GM21423 (cell line): ENCODE results near the gene PDSS1.

Source experiments
- ATAC-seq: cut with Tn5 transposase; IDR thresholded peaks from one replicate; pipeline ENCODE4 v1.9.1; 2021; ENCODE audit warnings: mild to moderate bottlenecking, moderate library complexity; ENCODE audit not compliant: unreplicated experiment

The PDSS1 gene

GRCh38 chr10:26698909-26699308, 1.4 kb downstream of the PDSS1 start:
- ATAC-seq = no peak

GRCh38 chr10:26699631-26700030, 2.1 kb downstream of the PDSS1 start:
- ATAC-seq = no peak

DNA sequence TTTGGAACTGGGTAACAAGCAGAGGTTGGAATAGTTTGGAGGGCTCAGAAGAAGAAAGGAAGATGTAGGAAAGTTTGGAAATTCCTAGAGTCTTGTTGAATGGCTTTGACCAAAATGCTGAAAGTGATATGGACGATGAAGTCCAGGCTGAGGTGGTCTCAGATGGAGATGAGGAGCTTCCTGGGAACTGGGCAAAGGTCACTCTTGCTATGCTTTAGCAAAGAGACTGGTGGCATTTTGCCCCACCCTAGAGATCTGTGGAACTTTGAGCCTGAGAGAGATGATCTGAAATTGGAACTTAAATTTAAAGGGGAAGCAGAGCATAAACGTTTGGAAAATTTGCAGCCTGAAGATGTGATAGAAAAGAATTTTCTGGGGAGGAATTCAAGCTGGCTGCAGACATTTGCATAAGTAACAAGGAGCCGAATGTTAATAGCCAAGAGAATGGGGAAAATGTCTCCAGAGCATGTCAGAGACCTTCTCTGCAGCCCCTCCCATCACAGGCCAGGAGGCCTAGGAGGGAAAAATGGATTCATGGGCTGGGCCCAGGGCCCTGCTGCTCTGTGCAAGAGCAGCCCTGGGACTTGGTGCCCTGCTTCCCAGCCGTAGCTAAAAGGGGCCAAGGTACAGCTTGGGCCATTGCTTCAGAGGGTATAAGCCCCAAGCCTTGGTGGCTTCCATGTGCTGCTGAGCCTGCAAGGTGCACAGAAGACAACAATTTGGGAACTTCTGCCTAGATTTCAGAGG, 3.6 kb downstream of the PDSS1 start:
- ATAC-seq = no peak

GRCh38 chr10:26703096-26703495, 5.6 kb downstream of the PDSS1 start:
- no peak for ATAC-seq

GRCh38 chr10:26703974-26704373, 6.5 kb downstream of the PDSS1 start:
- ATAC-seq = no peak

DNA sequence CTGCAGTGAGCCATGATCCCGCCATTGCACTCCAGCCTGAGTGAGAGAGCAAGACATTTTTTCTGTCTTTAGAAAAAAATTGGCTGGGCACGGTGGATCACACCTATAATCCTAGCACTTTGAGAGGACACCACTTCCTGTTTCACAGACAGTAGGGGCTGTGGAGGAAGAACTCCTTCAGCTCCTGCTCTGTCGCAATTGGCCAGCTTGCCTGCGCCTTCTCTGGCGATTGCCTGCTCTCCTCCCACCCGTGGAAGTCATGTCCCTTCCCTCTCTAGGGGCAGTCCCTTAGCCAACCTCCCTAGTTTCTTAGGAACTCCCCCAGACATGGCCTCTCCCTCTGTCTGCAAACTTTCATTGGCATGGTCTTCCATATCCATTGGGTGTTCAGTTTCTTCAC, 8.7 kb downstream of the PDSS1 start:
- ATAC-seq = no peak

DNA sequence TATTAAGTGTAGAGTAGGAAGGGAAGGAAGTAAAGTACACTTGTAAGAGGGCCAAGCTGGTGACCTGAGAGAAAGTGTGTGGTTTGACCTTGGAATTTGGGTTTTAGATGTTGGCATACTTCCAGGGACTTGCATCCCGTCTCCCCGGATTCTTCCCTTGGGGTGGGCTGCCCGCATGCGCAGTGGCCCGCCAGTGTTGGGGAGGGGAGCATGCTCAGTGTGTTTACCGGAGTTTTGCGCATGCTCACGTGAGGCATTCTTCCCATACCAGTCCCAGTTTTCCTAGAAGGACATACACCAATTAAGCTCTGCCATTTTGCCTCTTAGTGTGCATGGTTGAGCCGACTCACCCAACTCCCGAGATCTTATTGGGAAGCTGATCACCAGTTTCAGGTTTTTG, 9.4 kb downstream of the PDSS1 start:
- ATAC-seq = no peak

DNA sequence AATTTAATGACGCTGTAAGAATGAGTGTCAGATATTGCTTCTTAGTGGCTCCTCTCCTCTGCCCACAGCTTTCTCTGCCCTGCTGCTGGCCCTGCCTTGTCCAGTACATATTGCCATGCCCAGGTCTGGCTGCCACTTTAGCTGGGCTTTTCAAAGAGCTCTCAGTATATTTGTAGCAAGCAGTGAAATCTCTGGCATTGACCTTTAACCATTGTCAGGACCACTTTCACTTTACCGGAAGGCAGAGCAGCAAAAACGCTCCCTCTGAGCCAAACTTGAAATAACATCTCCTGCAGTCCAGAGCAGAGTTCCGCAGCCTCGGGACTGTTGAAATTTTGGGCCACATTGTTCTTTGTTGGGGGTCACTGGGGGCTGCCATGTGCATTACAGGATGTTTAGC, 13.8 kb downstream of the PDSS1 start:
- no peak for ATAC-seq

GRCh38 chr10:26714415-26715136, 17.1 kb downstream of the PDSS1 start:
- no peak for ATAC-seq

GRCh38 chr10:26715137-26715487, 17.6 kb downstream of the PDSS1 start:
- no peak for ATAC-seq

- ATAC-seq = no peak
Observed at GRCh38 chr10:26717476-26717875, 20.0 kb downstream of the PDSS1 start.

GRCh38 chr10:26721561-26721960, 24.1 kb downstream of the PDSS1 start:
- ATAC-seq = no peak

DNA sequence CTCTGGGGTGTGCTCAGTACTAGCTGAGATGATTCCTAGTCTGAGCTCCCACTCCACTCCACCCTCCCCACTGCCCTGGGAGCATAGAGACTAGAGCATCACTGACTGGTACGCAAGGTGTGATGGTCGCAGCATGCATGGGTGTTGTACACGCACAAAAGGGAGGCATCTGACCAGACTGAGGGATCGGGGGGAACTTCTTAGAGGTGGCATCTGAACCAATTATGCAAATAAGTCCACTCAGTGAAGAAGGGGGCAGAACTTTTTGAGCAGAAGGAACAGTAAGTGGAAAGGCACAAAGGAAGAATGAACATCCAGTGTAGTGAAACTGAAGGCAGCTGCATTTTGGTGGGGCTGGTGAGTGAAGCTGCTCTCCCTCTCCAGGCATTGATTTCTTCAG, 25.5 kb downstream of the PDSS1 start:
- no peak for ATAC-seq

- no peak for ATAC-seq
Observed at GRCh38 chr10:26725837-26726727, 28.6 kb downstream of the PDSS1 start.

DNA sequence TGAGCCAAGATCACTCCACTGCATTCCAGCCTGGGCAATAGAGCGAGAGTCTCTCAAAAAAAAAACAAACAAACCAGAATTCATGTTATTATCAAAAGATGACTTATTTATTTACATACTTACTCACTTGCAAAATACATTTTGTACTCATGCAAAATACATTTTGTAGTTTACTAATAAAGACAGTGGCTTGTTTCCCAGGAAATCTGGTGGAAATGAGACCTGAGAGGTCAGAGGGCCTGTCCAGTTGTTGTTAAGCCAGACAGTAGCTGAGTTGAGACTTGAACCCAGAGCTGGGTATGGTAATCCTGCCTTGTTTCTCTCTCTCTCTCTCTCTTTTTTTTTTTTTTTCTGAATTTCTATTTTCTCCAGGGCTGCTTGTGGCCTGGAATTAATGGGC, 29.5 kb downstream of the PDSS1 start:
- no peak for ATAC-seq

GRCh38 chr10:26728957-26729356, 31.5 kb downstream of the PDSS1 start:
- no peak for ATAC-seq

- no peak for ATAC-seq
Observed at GRCh38 chr10:26729395-26729794, 31.9 kb downstream of the PDSS1 start.

GRCh38 chr10:26730552-26730951, 33.1 kb downstream of the PDSS1 start:
- ATAC-seq = no peak

GRCh38 chr10:26733750-26734568, 36.5 kb downstream of the PDSS1 start:
- ATAC-seq = no peak

DNA sequence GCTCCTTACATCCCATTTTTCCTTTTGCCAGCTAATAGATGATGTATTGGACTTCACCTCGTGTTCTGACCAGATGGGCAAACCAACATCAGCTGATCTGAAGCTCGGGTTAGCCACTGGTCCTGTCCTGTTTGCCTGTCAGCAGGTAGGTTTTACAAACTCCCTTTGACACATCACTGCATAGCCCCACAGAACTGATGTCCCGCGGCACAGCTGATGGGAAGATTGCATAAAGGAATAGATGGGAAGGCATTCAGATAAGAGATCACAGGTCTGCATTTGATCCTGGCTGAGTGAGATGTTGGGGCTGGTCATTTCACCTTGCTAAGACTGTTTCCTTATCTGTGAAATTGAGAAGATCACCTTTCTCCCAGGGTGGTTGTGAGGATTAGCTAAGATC, 37.9 kb downstream of the PDSS1 start:
- no peak for ATAC-seq

GRCh38 chr10:26737730-26738129, 40.2 kb downstream of the PDSS1 start:
- ATAC-seq = peak; percentile 76
